ENCODE measurements around the gene PLA2G6. TPM values are rescaled to one million over a fixed set of nuclear protein-coding genes. Genes with fewer than 3 reads are reported as not detected.
"Not testable (repeated sequence)": the region's sequence is repeated elsewhere in the genome, so short reads cannot be mapped to it uniquely, and the experiment has no call there.

Gene PLA2G6
- total RNA-seq, 1 experiment from 2014 or later, result 13.4 TPM

- no peak for DNase-seq (ENCODE audit: low read depth)
- in situ Hi-C loops (cut with HindIII; ENCODE audit: low pct_unique_long_range_greater_than_20kb, low sequenced_read_pairs), result no loop called here
Observed at GRCh38 chr22:38083931-38084631, 97.5 kb downstream of the PLA2G6 start, which contains the start of gene SLC16A8. SLC16A8 (minus strand) TSS chr22:38084184; CDS start chr22:38082873, 1,311 bp downstream.

- in situ Hi-C loops (cut with HindIII; ENCODE audit: low pct_unique_long_range_greater_than_20kb, low sequenced_read_pairs), result no loop called here
- DNase-seq (ENCODE audit: low read depth), result no peak
Observed at GRCh38 chr22:38082986-38083710, 98.5 kb downstream of the PLA2G6 start.

GRCh38 chr22:38081941-38082828 lies 99.4 kb downstream of the PLA2G6 start:
- no peak for DNase-seq (ENCODE audit: low read depth)
- in situ Hi-C loops (cut with HindIII; ENCODE audit: low pct_unique_long_range_greater_than_20kb, low sequenced_read_pairs), result no loop called here

GRCh38 chr22:38081636-38081940 lies 100.0 kb downstream of the PLA2G6 start:
- no peak for DNase-seq (ENCODE audit: low read depth)
- in situ Hi-C loops (cut with HindIII; ENCODE audit: low pct_unique_long_range_greater_than_20kb, low sequenced_read_pairs), result no loop called here

GRCh38 chr22:38080850-38081635 lies 100.6 kb downstream of the PLA2G6 start:
- in situ Hi-C loops (cut with HindIII; ENCODE audit: low pct_unique_long_range_greater_than_20kb, low sequenced_read_pairs), result no loop called here
- DNase-seq (ENCODE audit: low read depth), result no peak

- in situ Hi-C loops (cut with HindIII; ENCODE audit: low pct_unique_long_range_greater_than_20kb, low sequenced_read_pairs), result no loop called here
- no peak for DNase-seq (ENCODE audit: low read depth)
Observed at GRCh38 chr22:38080474-38080849, 101.2 kb downstream of the PLA2G6 start.

- DNase-seq (ENCODE audit: low read depth), result no peak
- in situ Hi-C loops (cut with HindIII; ENCODE audit: low pct_unique_long_range_greater_than_20kb, low sequenced_read_pairs), result no loop called here
Observed at GRCh38 chr22:38079804-38080203, 101.8 kb downstream of the PLA2G6 start.

- in situ Hi-C loops (cut with HindIII; ENCODE audit: low pct_unique_long_range_greater_than_20kb, low sequenced_read_pairs); DNase-seq (ENCODE audit: low read depth): not testable (repeated sequence)
Observed at GRCh38 chr22:38079208-38079607, 102.4 kb downstream of the PLA2G6 start.

- in situ Hi-C loops (cut with HindIII; ENCODE audit: low pct_unique_long_range_greater_than_20kb, low sequenced_read_pairs), result no loop called here
- DNase-seq (ENCODE audit: low read depth), result no peak
Observed at GRCh38 chr22:38078046-38078840, 103.4 kb downstream of the PLA2G6 start.

GRCh38 chr22:38077595-38077994 lies 104.0 kb downstream of the PLA2G6 start:
- in situ Hi-C loops (cut with HindIII; ENCODE audit: low pct_unique_long_range_greater_than_20kb, low sequenced_read_pairs), result no loop called here
- DNase-seq (ENCODE audit: low read depth), result no peak

GRCh38 chr22:38077096-38077495 lies 104.5 kb downstream of the PLA2G6 start:
- in situ Hi-C loops (cut with HindIII; ENCODE audit: low pct_unique_long_range_greater_than_20kb, low sequenced_read_pairs), result no loop called here
- no peak for DNase-seq (ENCODE audit: low read depth)

- in situ Hi-C loops (cut with HindIII; ENCODE audit: low pct_unique_long_range_greater_than_20kb, low sequenced_read_pairs), result no loop called here
- no peak for DNase-seq (ENCODE audit: low read depth)
Observed at GRCh38 chr22:38075961-38076360, 105.7 kb downstream of the PLA2G6 start.

GRCh38 chr22:38075105-38075825 lies 106.4 kb downstream of the PLA2G6 start:
- in situ Hi-C loops (cut with HindIII; ENCODE audit: low pct_unique_long_range_greater_than_20kb, low sequenced_read_pairs), result no loop called here

GRCh38 chr22:38074181-38075104 lies 107.2 kb downstream of the PLA2G6 start:
- in situ Hi-C loops (cut with HindIII; ENCODE audit: low pct_unique_long_range_greater_than_20kb, low sequenced_read_pairs), result no loop called here
- no peak for DNase-seq (ENCODE audit: low read depth)

More at GRCh38 chr22:38075105-38075825, 106.4 kb downstream of the PLA2G6 start:
- DNase-seq (ENCODE audit: low read depth), result no peak

GRCh38 chr22:38073150-38074130 lies 108.2 kb downstream of the PLA2G6 start:
- in situ Hi-C loops (cut with HindIII; ENCODE audit: low pct_unique_long_range_greater_than_20kb, low sequenced_read_pairs), result no loop called here

More at GRCh38 chr22:38073150-38074130, 108.2 kb downstream of the PLA2G6 start:
- DNase-seq (ENCODE audit: low read depth), result no peak
